Femur (tissue), 1 donor: ENCODE data around the gene MMAB.
A peak's percentile ranks its signal among the peaks of the same experiment; 100 is the strongest.

Source experiments
- DNase-seq: peaks from one replicate; pipeline ENCODE4 v3.0.0-alpha.2; 2017

The MMAB gene

DNA sequence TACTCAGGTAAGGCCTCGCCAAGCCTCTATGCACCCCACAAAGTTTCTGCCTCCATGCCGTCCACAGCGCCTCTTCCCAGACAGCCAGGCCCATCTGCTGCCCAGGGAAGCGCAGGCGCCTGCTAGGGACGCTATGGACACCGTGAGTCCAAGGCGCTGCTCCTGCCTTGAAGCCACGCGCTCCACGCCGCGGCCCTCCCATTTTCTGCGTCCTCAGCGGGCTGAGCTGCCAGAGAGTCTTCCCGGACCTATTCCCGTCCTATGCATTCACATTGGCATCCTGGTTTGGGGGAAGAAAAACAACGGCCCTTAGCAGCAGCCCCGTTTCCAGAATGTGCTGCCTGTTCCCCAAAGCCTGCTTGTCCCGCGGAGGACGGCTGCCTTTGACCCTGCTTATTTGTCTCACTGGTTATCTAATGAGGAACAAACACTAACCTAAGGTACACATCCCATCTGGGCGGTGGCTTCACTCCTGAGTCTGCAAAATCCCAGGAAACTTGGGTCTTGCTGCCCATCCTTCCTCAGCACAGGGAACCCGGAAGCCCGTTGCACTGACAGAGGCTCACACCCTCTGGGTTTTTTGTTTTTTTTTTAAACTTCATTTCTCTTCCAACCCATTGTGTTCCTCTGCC lies 38.0 kb downstream of the MMAB start:
- no peak for DNase-seq

DNA sequence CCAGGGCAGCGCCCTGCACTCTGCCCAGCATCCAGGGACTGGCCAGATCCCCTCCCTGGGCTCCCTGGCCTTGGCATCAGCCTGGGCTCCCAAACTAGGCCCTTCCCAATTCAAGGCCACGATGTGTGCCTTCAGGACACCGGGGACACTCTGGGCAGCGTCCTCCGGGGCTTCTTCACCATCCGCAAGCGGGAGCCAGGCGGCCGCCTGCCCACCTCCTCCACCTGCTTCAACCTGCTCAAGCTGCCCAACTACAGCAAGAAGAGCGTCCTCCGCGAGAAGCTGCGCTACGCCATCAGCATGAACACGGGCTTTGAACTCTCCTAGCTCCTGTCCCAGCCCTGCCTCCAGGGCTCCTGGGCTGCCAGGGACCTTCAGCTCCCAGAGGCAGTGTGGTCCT lies 38.8 kb downstream of the MMAB start:
- DNase-seq: no peak

DNA sequence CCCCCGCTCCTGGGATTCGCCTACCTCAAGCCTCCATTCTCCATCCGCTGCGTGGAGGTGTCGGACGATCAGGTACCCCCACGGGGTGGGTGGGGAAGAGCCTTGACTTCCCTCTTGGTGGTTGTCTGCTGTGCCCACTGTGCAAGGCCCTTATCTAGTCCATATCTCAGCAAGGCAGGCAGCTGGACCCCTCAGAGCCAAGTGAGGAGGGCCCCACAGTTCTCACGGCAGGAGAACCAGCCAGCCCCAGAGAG lies 39.9 kb downstream of the MMAB start:
- no peak for DNase-seq

DNA sequence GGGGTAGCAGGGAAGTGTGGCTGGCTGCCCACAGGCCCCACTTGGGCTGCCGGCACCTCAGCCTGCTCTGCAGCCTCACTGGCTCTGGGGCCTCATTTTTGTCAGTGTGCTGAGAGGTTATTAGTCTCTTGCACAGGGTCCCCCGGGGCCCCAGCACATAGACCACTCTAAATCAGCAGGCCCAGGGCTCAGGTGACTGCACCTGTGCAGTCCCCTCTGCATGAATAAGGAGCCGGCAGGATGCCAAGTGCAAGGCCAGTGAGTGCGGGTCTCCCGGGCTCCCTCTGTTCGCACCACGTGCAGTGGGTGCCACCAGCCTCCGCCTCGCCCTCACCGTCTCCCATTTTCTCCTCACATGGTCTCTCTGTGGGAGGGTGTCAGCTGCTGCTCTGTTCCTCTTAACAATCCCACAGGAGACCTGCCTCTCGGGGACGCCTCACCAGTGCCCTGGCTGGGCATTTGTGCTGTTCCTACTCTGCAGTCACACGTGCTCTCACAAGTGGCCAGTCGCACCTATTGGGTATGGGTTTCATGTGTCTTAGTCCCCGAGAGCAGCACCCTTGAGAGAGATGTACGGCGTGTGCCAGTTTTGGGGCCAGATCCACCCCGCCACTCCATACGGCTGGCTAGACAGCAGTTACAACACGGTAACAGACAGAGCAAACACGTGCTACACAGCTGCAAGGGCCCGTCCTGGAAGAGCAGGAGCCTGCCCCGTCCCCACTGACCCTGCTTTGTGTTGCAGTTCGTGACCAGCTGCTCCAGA lies 40.4 kb downstream of the MMAB start:
- DNase-seq: no peak

DNA sequence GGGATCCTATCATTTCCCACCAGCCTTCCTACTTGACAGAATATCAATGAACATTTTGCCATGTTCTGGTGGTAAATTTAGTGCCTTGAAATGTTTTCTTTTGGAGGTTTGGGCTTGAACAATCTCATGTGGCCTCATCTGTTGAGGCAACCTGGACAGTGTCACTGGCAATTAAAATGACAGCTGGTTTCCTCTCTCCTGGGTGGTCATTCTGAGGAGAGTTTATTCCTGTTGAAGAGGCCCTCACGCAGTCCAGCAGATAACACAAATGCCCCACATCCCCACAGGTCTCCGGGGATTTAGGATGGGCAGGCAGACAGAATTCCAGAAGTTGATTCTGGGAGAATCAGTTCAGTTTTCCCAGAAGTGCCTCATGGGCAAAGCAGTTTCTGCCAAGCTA lies 41.9 kb downstream of the MMAB start:
- no peak for DNase-seq

DNA sequence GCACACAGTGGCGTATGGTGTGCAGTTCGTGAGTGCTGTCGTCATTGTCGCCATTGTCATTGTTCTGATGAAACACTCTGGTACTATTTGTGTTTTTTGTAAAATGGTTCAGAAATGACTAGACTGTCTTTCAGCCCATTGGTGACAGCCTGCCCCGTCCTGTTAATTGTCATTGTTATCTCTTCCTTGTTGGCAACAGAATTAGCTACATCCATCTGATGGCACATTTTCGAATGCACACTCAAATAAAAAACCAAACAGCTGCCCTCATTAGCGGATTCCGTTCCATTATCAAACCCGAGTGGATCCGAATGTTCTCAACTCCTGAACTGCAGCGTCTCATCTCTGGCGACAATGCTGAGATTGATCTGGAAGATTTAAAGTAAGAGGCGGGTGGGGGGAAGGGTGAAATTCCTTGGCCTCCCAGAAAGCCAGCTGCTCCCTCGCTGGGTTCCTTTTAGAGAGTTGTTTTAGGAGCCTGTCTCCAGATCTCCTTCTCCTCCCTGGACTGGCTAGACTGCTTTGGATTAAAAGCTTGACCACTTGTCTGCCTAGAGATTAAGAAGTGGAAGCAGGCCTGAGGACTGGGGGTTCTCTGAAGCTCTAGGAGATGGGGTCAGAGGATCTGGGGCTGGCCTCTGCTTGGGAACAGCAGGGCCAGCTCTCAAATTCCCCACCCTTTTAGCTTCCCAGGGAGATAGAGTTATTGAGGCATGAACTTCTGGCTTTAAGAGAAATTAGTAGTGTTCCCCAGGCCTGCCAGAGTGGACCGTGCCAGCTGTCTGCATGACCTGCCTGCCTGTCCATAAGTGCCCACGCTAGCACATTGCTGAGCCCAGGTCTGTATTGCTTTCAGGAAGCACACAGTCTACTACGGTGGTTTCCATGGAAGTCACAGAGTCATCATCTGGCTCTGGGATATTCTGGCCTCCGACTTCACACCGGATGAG lies 43.3 kb downstream of the MMAB start:
- DNase-seq: no peak

DNA sequence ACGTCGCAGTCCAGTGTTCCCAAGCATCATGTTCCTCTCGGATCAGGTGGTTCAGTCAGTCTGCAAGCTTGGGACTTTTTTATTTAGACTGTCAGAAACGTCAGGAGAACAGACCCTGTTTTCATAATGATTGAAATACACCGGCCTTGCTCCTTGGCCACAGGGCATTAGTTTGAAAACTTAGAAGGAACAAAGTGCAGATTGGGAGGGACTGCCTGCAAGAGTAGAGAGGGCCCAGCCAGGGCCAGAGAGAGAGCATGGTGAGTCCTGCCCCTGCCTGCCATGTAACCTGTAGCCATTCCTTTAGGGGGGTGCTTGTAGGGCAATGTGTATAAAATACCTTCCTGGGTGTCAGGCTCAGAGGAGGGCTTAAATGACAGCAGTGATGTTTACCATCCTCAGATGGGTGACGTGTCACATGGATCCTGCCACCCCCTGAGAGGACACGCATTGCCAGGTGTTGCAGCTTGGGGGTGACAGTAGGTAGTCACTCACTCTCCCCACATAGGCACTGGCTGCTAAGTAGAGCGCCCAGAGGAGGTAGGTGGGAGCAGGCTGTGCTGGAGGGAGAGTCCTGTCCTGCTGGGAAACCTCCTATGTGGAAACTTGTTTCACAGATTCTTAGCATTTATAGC lies 45.7 kb downstream of the MMAB start:
- DNase-seq: no peak

DNA sequence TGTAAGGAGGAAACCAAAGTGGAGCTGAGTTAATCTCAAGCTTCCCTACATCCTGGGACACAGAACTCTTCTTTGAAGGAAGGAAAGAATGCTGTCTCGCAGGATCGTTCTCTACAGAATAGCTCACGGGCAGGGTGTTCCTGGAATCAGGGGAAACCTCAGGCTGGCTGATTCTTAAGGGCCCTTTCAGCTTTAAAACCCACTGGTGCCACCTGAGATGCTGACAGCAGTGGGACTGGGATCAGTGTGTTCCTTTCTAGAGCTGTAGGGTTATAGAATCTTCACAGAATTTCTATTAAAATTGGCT lies 48.1 kb downstream of the MMAB start:
- no peak for DNase-seq

DNA sequence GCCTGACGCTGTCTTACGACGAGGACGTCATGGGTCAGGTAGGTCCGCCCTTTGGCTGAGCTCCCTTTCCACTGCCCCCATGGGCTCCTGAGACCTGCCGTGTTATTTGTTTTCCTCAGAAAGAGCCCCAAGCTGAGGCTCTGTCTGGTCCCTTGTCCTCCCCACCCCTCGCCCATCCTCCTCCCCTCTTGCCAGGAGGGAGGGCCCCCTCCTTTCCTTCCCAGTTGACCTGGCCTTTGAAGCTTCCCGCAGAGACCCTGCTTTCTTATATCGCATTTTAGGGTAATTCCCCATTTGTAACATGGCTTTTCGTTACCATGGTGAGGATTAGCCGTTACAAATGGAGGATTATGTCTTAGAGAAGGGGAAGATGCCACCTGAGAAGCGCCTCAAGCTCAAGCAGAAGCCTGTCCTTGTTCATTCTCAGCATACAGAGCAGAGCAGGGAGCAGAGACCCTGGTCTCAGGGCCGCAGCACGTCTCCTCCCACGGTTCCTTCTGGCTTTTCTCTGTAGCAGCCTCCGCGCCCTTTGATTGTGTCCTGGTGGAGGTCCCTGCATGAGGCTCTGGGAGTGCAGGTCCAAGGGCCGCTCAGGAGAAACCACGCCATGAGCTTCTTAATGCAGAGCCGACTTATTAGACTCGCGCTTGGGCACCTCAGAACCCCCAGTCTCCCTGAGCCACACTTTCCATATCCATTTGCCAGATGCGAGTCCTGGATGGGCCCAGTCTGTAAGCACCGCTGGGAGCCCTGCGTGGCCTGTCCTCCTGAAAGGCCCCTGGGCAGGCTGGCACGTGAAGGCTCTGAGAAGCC lies 48.6 kb downstream of the MMAB start:
- no peak for DNase-seq

DNA sequence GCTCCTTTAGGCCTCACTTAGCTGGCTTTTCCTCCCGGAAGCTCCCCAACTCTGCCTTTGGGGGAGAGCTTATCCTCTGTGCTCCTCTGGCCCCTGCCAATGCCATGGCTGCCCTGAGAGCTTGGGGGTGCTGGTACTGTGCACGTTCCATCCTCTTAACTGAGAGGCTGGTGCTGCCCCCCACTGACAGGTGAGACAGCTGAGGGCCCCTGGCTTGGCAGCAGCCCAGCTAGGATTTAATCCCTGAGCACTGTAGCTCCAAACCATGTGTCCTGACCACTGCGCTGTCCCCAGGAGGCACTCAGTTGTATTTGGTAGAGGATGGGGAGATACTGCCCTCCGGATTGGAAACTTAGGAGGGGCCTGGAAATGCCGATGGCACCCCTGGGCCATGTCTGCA lies 49.8 kb downstream of the MMAB start:
- no peak for DNase-seq

DNA sequence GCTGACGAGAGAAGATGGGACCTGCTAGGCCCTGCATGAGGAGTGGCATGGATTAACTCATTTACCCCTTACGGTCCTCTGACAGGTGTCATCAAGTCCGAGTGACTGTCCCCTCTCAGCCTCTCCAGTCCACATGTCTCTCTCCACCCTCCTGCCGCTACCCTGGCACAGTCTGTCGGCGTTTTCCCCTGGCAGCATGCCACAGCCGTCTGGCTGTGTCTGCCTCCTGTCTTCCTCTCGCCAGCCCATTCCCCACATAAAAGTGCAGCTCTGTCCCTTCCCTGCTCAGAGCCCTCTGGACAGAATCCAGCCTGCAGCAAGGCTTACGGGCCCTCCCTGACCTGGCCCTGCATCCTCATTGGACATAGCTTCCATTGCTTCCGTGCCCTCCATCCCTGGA lies 50.2 kb downstream of the MMAB start:
- peak; percentile 43 for DNase-seq

DNA sequence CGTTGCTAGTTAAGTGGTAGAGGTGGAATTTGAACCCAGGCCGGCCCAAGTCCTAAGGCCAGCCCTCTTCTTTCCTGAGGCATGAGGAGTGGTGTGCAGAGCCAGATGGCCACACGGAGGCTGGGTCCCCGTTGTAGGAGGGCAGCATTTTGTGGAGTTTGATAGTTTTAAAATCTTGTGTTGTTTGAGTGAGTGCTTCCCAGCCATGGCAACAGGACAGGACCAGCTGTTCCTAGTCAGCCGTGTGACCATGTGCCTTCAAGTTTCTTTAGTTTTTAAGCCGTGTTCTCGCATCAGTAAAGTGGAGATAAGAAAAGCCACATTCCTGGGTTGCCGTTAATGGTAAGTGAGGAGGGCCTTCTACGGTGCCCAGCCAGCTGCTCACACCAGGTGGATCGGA lies 51.5 kb downstream of the MMAB start:
- no peak for DNase-seq

DNA sequence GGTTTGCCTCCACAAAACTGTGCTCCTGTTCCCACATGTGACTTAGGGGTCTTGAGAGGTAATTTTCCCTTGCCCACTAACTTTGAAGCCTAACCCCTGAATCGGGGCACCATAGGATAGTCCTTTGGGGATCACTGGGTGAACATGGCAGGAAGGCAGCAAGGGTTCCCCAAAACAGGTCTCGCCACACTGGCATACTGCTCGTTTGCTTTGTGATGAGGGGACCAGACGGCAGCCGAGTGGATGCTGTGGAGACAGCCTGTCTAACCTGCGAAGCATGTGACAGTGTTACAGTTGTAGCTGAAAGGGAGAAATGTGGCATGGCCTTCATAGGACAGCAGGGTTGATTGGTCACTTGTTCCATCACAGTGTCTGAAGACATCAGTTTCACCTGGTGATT lies 53.5 kb downstream of the MMAB start:
- peak; percentile 1 for DNase-seq

DNA sequence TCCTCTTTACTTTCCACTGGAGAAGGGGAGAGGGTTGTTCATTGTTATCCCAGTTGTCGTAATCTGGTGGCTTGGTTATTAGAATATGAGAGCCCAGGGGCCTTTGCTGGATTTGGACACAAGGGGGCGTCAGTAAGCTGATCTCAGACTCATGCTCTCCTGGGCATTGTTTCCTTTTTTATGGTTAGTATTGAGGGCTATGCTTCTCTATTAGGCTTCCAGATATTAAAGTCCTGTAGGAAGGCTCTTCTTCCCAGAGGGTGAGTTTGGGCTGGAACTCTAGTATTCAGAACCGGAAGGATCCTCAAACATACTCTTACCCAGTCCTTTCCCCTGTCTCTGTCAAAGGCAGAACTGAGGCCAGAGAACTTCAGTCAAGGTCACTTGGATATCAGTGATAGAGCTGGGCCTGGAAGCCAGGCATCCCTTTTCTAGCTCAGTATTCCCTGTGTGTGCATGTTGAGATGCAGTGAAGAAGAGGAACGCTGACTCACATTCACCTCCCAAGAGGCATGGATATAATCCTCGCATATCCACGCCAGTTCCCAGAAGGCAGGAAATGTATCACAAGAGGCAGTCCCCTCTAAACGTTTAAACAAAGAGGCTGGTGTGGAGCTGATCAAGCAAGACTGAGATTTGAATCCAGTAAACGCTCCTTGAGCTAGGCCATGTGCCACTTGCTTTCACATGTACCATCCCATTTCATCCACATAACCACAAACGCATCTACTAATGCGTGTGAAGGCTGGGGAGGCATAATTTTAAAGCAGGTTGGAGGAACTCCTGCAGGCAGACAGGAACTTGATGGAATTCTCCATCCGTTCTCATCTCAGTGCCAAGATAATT lies 54.3 kb downstream of the MMAB start:
- peak; percentile 60 for DNase-seq

DNA sequence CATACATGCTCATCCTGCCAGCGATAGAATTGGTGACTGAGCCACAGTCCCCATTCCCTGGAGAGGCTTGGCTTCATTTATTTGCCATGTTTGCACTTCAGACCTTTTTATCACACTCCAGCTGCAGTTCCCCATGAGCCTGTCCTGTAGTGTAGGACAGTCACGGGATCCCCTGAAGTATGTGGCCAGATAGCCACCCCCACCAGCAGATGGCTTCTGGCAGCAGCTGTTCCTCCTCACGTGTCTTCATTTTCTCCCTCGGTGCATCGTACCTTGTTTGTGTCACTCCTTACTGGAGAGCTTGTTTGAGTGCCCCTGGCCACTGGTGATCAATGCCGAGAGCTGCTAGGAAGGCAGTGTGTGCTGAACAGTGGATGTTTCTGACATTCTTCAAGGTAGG lies 55.7 kb downstream of the MMAB start:
- peak; percentile 35 for DNase-seq

DNA sequence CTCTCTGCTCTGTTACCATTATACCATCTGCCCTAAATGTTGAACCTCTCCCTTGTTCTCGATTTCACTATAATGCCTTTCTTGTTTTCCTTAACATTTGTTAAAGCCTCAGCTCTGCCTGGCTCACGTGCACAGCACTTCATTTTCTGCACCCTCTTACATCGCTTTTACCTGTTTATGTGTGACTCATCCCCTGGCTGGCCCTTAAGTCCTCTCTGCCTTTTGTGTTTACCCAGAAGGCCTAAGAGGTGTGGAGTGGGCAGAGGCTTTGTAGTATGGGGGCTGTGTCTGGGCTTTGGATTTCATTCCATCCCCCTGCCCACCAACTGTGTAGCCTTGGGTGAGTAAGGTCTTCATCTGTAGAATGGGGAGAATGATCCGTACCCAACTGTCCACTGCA lies 59.3 kb downstream of the MMAB start:
- no peak for DNase-seq

DNA sequence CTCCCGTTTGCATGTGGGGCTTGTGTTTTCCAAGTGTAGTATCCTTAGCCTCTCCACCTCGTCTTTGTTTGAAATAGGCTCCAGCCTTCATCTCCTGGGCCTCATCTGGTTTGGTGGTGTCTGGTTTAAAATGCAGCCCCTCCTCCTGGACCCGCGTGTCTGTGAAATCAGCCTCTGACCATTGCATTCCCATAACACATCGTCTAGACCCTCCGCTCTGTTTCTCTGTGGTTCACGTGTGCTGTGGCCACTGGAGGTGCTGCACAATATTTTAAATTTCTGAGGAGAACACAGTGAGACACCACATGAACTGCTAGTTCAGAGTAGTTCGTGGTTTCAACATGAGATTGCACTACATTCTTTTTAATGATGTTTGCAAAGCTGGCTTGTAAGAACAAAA lies 60.3 kb downstream of the MMAB start:
- DNase-seq: no peak

DNA sequence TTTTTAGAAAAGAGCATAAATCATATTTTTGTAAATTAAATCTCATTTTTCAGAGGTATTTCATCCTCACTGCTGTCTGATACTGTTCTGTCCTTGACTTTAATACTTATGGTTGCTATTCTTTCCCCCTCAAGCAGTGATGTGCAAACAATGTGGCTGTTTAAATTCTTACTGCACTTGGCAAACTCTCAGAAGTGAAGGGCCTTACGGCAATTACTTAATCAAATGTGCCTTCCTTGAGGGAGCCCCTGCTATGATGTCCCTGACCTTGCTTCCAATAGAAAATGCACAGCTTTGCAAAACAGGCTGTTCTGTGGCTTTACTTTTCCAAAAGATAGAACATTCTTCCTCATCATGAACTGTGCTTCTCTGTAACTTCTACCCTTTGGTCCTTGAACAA lies 60.7 kb downstream of the MMAB start:
- no peak for DNase-seq

DNA sequence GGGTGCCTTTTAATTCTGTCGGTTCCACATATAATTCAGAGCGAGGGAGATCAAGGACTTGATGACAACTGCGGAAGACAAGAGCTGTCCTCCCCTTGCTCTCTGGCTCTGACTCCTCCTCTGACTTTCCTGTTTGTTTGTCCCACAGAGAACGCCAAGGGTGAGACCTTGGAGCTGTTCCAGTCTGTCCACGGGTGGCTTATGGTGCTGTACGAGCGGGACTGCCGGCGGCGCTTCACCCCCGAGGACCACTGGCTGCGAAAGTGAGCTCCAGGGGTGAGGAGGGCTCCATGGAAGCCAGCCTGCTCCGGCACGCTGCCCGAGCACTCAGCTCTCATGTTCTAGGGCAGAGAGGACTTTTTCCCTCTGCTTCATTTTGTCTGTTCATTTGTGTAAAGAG lies 63.1 kb downstream of the MMAB start:
- DNase-seq: no peak

DNA sequence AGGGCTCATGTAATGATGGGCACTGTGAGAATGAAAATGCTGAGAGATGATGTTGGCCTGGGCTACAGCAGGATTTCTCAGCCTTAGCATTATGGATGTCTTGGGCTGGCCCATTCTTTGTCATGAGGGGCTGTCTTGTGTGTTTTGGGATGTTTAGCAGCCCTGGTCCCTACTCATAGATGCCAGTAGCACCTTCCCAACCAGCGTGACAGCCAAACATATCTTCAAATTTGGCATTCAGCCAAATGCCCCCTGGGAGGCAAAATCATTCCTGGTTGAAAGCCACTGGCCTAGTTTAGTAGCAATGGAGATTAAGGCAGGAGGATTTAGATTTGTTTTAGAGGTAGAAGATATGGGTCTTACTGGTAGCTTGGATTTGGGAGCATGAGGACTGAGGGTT lies 69.2 kb downstream of the MMAB start:
- DNase-seq: no peak
